Rectal smooth muscle tissue (tissue), 1 donor: ENCODE data around the gene IBSP.

ENCODE experiments used
- H3K27ac ChIP-seq: one replicate; pipeline ENCODE4 v1.7.0; 2013; ENCODE audit warnings: low read depth, low read length, inconsistent platforms
- H3K27me3 ChIP-seq: one replicate; pipeline ENCODE4 v1.7.0; 2013; ENCODE audit warnings: low read length; ENCODE audit not compliant: control insufficient read depth, insufficient read depth
- H3K36me3 ChIP-seq: one replicate; pipeline ENCODE4 v1.7.0; 2013; ENCODE audit warnings: low read length; ENCODE audit not compliant: control insufficient read depth, insufficient read depth
- H3K4me1 ChIP-seq: one replicate; pipeline ENCODE4 v1.7.0; 2013; ENCODE audit warnings: low read length; ENCODE audit not compliant: control insufficient read depth, insufficient read depth
- H3K4me3 ChIP-seq: one replicate; pipeline ENCODE4 v1.7.0; 2013; ENCODE audit warnings: low read length
- H3K9ac ChIP-seq: one replicate; pipeline ENCODE4 v1.7.0; 2013; ENCODE audit warnings: low read length

Gene IBSP, protein sequence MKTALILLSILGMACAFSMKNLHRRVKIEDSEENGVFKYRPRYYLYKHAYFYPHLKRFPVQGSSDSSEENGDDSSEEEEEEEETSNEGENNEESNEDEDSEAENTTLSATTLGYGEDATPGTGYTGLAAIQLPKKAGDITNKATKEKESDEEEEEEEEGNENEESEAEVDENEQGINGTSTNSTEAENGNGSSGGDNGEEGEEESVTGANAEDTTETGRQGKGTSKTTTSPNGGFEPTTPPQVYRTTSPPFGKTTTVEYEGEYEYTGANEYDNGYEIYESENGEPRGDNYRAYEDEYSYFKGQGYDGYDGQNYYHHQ

GRCh38 chr4:87799301-87800113 lies at the start of gene IBSP:
Gene IBSP, plus strand, starts transcription at chr4:87799554. Its CDS starts 2,808 bp downstream, at chr4:87802362.
- H3K4me3 ChIP-seq = no peak within 1 kb of the TSS
- H3K4me1 ChIP-seq = no peaks in the 10 kb centered on the region
- no peaks in the 10 kb centered on the region for H3K27me3 ChIP-seq
- H3K9ac ChIP-seq = no peak within 1 kb of the TSS
- no peak within 1 kb of the TSS for H3K27ac ChIP-seq
- no peaks in the 10 kb centered on the region for H3K36me3 ChIP-seq

DNA sequence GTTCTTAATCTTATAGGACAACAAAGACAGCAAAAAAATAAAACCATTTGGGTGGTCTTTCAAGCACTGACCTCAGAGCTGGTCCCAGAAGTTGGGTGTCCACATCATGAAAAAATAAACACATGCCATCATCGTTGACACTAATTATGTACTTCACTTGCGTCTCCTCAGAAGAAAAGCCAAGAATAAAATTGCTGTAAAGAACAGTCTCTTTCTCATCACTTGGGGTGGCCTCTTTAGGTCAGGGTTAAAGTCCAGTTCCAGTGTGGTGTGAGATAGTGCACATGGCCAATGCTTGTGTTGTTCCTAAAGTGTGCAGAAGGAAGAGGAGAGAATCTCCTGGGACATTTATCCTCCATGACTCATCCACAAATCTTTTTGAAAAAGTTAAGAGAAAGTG lies 49.5 kb upstream of the IBSP start:
- Histone ChIP-seq H3K27ac (no peak overlapping the region), H3K36me3 (no peaks in the 10 kb centered on the region), H3K9ac (no peak overlapping the region)

DNA sequence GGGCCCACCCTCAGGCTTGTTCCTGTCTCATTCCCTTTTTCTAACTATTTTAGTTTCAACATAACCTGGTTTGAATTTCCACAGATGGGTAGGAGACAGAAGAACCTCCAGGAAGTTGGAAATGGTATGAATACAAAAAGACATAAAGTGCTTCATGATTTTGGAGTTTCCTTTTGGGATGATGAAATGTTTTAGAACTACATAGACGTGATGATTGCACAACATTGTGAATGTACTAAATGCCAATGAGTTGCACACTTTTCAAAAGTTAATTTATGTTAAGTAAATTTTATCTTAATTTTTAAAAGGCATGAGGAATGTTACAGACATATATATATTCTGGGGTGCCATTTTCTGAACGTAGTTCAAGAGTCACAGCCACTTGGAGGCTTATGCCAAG lies 41.1 kb upstream of the IBSP start:
- Histone ChIP-seq H3K27me3 (no peaks in the 10 kb centered on the region), H3K4me1 (no peaks in the 10 kb centered on the region), H3K36me3 (no peaks in the 10 kb centered on the region), H3K4me3 (no peak overlapping the region), H3K9ac (no peak overlapping the region), H3K27ac (no peak overlapping the region)

More for the DNA sequence above, 49.5 kb upstream of the IBSP start:
- Histone ChIP-seq H3K27me3 (no peaks in the 10 kb centered on the region), H3K4me3 (no peak overlapping the region), H3K4me1 (no peaks in the 10 kb centered on the region)

- no peak overlapping the region for H3K9ac ChIP-seq
- no peaks in the 10 kb centered on the region for H3K36me3 ChIP-seq
- H3K27me3 ChIP-seq = no peaks in the 10 kb centered on the region
- no peaks in the 10 kb centered on the region for H3K4me1 ChIP-seq
- no peak overlapping the region for H3K27ac ChIP-seq
- no peak overlapping the region for H3K4me3 ChIP-seq
These were observed 37.0 kb upstream of the IBSP start for GRCh38 chr4:87762311-87762710.

- Histone ChIP-seq H3K36me3 (no peaks in the 10 kb centered on the region), H3K4me1 (no peaks in the 10 kb centered on the region), H3K27ac (no peak overlapping the region), H3K27me3 (no peaks in the 10 kb centered on the region), H3K4me3 (no peak overlapping the region), H3K9ac (no peak overlapping the region)
These were observed 17.8 kb upstream of the IBSP start for GRCh38 chr4:87781569-87781968.

DNA sequence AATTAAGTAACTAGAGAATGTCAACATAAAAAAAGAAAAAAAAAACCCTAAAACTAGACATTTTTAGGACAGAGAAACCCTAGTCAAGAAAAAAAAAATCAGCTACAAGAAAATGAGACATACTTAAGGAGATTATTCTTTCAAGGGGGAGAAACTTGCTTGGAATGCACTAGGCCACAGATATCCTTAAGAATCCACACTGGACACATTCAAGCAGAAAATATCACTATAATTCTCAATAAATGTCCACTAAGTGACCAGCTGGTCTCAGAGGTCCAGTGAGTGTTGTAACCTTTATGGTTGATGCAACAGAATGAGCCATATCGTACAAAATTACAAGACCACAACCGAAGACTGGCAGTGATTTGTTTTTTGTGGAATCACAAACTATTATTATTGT lies 15.6 kb upstream of the IBSP start:
- no peaks in the 10 kb centered on the region for H3K36me3 ChIP-seq
- H3K27me3 ChIP-seq = no peaks in the 10 kb centered on the region
- H3K4me1 ChIP-seq = no peaks in the 10 kb centered on the region
- H3K9ac ChIP-seq = no peak overlapping the region
- H3K4me3 ChIP-seq = no peak overlapping the region
- no peak overlapping the region for H3K27ac ChIP-seq

GRCh38 chr4:87785731-87786509 lies 13.4 kb upstream of the IBSP start:
- Histone ChIP-seq H3K27ac (no peak overlapping the region), H3K27me3 (no peaks in the 10 kb centered on the region), H3K36me3 (no peaks in the 10 kb centered on the region), H3K9ac (no peak overlapping the region), H3K4me1 (no peaks in the 10 kb centered on the region), H3K4me3 (no peak overlapping the region)

GRCh38 chr4:87802858-87803257 lies 3.5 kb downstream of the IBSP start:
- Histone ChIP-seq H3K9ac (no peak overlapping the region), H3K4me1 (no peaks in the 10 kb centered on the region), H3K27me3 (no peaks in the 10 kb centered on the region)

GRCh38 chr4:87803421-87803820 lies 4.1 kb downstream of the IBSP start:
- Histone ChIP-seq H3K9ac (no peak overlapping the region), H3K27ac (no peak overlapping the region), H3K4me1 (no peaks in the 10 kb centered on the region), H3K27me3 (no peaks in the 10 kb centered on the region), H3K4me3 (no peak overlapping the region), H3K36me3 (no peaks in the 10 kb centered on the region)

More at GRCh38 chr4:87802858-87803257, 3.5 kb downstream of the IBSP start:
- Histone ChIP-seq H3K36me3 (no peaks in the 10 kb centered on the region), H3K27ac (no peak overlapping the region), H3K4me3 (no peak overlapping the region)

GRCh38 chr4:87804871-87805270 lies 5.5 kb downstream of the IBSP start:
- Histone ChIP-seq H3K36me3 (no peaks in the 10 kb centered on the region), H3K9ac (no peak overlapping the region), H3K4me3 (no peak overlapping the region), H3K27ac (no peak overlapping the region), H3K27me3 (no peaks in the 10 kb centered on the region), H3K4me1 (no peaks in the 10 kb centered on the region)

DNA sequence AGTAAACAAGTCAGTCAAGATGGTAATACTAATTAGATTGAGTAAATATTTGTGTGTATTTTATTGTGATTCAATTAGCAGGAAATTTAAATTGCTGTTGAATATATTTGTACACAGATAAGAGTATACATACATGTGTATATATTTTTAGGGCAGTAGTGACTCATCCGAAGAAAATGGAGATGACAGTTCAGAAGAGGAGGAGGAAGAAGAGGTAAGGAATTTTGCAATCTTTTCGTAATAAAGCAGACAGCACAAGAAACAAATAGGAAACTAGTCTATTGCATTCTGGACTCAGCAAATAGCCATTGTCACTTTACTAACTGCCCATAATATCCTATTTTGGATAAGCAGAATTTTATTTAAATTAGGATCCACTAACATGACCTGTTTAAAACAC lies 6.6 kb downstream of the IBSP start:
- Histone ChIP-seq H3K36me3 (no peaks in the 10 kb centered on the region), H3K27me3 (no peaks in the 10 kb centered on the region), H3K4me1 (no peaks in the 10 kb centered on the region), H3K27ac (no peak overlapping the region), H3K4me3 (no peak overlapping the region), H3K9ac (no peak overlapping the region)

GRCh38 chr4:87806520-87806919 lies 7.2 kb downstream of the IBSP start:
- no peak overlapping the region for H3K27ac ChIP-seq
- no peak overlapping the region for H3K9ac ChIP-seq
- H3K4me1 ChIP-seq = no peaks in the 10 kb centered on the region
- no peaks in the 10 kb centered on the region for H3K36me3 ChIP-seq
- H3K27me3 ChIP-seq = no peaks in the 10 kb centered on the region
- H3K4me3 ChIP-seq = no peak overlapping the region
